HG03045 (cell line): Measurements from ENCODE around the gene L2HGDH.
A peak's percentile ranks its signal among the peaks of the same experiment; 100 is the strongest.
"Not testable (repeated sequence)": the region's sequence is repeated elsewhere in the genome, so short reads cannot be mapped to it uniquely, and the experiment has no call there.

Source experiments
- ATAC-seq: cut with Tn5 transposase; IDR thresholded peaks from one replicate; pipeline ENCODE4 v1.9.1; 2021; ENCODE audit warnings: mild to moderate bottlenecking, moderate library complexity; ENCODE audit not compliant: unreplicated experiment

Gene L2HGDH

DNA sequence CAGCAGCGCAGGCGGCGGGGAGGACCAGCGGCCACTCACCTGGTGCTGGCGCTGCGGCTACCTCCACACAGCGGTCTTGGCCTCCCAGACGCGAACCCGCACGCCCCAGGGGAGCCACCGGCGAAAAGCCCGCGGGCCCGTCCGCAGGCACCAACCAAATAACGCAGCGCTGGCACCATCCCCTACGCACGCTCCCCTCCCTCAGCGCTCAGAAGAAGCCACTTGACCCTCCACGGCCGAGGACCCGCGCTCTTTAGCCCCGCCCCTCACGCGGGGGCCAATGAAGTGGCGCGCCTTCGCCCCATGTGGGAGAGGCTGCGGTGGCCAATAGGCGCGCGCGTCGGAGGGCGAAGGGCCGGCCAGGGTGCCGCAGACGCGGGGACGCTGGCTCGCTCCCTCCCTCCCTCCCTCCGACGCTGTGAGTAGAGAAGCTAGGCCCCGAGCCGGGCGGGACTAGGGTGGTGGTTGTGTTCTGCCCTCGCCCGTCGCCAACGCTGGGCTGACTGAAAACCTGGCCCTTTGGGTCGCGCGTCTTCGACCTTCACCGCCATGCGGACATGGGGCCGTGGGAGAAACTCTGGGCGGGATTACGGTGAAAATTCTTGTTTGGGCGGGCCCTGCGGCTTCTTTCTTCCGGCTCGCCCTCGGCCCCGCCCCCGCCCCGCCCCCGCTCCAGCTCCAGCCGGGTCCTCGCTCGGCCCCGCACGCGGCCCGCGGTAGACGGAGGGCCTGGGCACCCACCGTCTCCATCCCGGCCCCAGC is at the start of gene L2HGDH, which contains the start of gene DMAC2L:
Gene L2HGDH, minus strand, starts transcription at position 258 of the 762 bp plus-strand sequence. Its CDS starts 79 bp downstream, at position 179.
Gene DMAC2L, plus strand, starts transcription at position 353 of the 762 bp plus-strand sequence. CDS start 9,164 bp downstream, outside the sequence.
- peak; percentile 95 for ATAC-seq

- ATAC-seq: no peak
Measured at GRCh38 chr14:50360851-50361250, 48.8 kb upstream of the L2HGDH start.

GRCh38 chr14:50360093-50360492 is 48.1 kb upstream of the L2HGDH start:
- ATAC-seq: no peak

GRCh38 chr14:50359631-50360030 is 47.6 kb upstream of the L2HGDH start:
- no peak for ATAC-seq

DNA sequence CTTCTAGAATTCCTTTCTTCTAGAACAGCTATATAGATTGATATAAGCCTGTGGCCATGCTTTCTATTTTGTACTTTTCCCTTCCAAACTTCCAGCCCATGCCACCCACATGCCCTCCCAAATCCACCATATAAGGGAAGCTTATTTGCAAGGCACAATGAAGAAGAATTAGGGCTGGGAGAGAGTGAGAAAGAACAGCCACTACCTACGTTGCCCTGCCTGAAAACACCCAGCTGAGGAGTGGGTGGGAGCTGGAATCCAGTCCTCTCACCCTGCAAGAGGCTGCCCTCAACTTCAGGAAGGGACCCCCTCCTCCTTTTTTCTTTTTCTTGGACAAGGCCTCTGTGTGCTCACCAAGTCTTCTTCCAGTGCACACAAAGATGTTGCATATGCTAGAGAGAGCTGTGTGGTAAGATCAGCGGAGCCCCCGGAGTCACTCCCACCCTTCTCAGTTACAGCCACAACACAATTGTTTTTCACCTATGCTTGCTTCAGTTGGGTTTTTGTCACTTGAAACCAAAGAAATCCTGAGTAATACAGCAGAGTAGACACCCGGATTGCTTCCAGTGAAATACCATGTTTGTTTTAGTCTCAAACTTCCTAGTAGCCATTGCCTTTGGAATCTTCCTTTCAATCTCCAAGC is 45.8 kb upstream of the L2HGDH start:
- ATAC-seq: no peak

DNA sequence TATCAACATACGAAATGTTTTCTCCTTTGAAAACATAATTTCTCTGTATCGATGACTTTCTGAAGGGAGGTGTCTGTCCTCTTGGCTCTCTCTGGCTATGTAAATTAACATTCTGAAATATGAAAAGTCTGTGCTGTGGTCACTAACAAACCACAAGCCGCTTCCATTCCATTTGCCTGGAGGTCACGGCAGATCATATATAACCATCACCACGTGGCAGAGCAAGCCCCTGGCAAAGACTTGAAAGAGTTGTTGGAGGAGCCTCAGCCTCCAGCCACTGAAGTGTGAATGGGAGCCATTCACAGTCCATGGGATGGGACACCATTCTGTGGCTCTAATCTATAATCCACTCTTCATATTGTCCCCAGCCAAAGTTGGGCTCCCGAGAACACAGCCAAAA is 45.1 kb upstream of the L2HGDH start:
- no peak for ATAC-seq

- not testable (repeated sequence) for ATAC-seq
Measured at GRCh38 chr14:50356283-50356682, 44.3 kb upstream of the L2HGDH start.

GRCh38 chr14:50355692-50356091 is 43.7 kb upstream of the L2HGDH start:
- no peak for ATAC-seq

DNA sequence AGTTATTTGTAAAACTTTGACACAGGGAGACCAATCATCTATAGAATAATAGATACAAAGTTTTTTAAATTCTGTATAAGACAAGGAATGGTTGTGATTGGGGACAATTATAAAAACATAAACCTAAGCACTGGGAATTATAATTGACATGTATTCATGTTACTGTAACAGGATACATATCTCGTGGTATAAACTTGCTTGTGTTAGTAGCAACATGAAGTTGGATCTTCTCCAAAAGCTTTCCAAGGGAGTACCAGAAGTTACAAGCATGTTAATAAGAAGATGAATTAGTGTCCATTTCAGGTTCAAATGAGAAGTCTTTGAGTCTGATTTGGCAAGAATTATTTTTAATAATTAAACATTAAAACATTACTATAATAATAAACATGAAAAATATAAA is 42.5 kb upstream of the L2HGDH start:
- ATAC-seq: no peak

GRCh38 chr14:50353126-50353525 is 41.1 kb upstream of the L2HGDH start:
- ATAC-seq: no peak

DNA sequence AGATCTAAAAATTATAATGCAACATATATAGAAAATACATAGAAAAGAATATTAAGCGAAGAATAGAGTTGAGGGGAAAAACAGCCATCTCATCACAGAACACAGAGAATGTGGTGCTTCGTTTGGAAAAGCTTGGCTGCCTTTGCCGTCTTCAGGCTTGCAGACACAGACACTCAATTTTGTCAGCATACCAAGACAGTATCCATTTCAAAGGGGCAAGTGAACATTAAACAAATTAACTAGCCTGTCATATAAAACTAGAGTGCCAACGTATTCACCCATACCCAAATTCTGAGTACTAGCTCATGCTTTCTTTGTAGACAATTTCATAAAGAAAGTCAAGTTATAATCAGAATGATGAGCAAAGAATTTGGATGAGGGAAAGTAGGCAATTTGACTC is 40.6 kb upstream of the L2HGDH start:
- no peak for ATAC-seq

GRCh38 chr14:50350975-50351374 is 38.9 kb upstream of the L2HGDH start:
- no peak for ATAC-seq

DNA sequence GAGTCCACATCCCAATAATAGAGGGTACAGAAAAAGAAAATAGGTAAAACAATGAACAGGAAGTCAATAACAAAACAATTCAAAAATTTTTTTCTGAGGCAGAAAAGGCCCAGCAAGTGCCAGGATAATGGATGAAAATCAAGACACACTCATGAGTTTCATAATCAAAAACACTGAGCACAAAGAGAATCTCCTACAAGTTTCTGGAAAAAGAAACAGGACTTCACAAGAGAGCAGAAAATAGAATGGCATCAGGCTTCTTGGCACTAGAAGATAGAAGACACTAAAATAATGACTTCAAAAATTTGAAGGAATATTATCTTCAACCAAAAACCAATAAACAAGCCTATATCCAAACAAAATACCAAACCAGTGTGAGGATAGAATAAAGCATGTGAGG is 36.9 kb upstream of the L2HGDH start:
- ATAC-seq: no peak

- ATAC-seq: no peak
Measured at GRCh38 chr14:50347521-50347920, 35.5 kb upstream of the L2HGDH start.

DNA sequence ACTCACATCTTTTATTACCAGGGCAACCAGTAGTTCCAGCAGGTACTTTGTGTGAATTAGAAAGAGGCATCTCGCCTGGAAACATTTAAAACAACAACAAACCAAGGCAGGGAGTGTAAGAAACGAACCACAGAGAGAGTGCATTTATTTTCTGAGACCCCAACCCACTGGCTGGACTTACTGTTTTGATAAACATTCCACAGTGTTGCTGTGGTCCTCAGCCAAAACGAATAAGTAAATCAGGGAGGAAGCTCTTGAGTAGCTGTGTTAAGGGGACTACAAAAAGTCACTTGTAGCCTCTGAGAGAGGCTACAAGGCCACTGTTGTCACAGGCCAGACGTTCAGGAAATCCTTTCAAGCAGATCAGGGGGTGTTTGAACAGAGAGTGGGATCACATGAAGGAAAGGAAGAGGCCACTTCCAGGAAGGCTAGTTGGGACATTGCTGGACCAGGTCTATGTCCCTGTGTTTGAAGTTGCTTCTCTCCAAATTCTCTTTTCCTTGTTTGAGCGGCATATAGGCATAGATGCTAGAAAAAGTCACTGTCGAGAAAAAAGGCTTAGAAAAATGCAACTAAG is 33.9 kb upstream of the L2HGDH start:
- no peak for ATAC-seq

DNA sequence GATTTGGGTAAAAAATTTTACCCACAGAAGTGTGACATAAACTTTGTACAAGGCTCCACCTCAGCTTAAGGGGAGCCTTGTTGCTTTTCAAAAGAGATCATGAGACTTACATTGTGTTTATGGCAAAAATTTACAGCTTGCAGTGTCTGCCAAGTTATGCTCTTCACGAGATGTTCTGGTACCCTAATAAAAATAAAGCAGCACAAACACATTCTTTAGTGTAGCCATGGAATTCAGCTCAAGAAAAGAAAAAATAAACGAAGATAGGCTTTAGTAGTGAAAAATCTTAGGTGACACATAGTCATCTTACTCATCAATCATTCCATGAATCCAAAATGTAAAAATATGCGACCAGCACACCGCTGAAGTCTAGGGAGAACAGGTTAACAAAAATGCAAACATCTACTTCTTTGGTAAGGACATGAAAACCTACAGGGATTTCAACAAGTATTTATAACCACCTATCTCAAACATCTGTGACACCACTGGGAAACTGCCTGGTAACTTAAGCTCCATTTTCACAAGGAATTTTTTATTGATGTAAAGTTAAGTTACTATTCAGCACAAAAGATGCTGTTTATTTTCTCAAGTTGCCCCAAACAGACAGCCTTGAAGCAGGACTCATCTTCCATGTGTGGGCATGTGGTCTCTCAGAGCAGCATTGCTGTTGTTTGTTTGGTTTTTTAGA is 33.0 kb upstream of the L2HGDH start:
- no peak for ATAC-seq

DNA sequence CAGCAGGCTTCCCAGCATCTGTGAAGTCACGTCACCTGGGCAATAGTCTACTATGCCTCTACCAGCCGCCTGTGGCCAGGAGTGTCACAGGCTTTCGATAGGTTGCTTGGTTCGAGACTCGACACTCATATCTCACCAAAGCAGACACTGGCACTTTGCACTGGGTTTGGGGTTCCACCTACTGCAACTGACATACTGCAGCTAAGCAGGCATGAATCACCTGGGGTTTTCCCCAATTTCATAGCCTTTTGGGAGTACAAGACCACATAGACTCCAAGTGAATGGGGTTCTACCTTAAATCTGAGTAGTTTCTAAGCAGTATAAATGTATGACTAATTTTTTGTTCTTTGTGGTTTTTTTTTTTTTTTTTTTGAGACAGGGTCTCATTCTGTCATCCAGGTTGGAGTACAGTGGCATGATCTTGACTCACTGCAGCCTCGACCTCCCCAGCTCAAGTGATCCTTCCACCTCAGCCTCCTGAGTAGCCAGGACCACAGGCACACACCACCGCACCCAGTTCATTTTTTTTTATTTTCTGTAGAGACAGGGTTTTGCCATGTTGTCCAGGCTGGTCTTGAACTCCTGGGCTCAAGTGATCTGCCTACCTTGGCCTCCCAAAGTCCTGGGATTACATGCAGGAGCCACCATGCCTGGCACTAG is 32.2 kb upstream of the L2HGDH start:
- ATAC-seq: peak; percentile 80

DNA sequence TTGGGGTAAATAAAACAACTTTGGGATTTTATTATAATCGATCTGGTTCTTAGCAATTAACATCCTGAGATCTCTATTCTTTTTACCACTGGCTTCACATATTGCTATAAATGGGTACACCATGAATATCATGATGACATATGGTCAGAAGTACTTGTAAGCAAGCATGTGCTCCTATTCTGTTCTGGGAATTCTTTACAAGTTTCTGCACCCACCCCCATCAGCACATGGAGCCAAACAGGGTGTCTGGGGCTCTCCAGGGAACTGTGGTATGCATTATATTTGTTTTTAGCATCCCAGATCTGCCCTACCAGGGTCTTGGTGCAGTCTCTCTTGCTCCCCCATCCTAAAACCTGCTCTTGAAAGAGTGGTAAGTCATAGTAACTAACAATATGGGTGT is 31.4 kb upstream of the L2HGDH start:
- no peak for ATAC-seq

DNA sequence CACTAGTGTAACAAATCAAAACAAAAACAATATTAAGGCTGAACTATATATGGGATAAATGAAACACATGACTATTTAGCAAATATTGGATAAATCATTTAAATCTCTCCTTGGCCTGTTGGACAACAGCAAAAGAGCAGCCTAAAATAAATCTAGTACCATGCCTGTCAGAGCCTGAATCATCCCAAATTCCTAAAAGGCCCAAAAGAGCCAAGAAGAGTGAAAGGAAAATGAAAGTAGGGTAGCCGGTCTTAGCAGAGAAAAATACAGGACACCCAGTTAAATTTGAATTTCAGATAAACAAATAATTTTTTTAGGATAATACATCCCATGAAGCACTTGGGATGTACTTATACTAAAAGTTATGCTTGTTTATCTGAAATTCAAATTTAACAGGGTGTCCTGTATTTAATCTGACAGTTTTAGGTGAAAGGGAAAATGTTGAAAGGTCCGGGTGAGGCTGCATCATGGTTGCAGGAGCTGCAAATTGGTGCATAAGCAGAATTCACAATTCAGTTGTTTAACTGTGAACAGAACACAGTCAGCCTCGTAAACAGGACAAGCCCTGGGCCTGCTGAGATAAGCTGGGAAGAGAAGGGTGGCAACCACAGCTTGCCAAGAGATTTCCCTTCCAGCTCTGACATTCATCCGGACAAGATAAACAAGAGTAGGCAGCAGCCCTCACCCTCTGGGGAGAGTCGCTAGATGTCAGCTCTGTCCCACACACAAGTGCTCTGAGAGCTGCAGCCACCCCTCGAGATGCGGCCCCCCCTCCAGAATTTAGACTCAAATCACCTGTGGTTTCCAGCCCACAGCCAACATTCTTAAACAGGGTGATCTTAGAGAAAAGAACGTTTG is 30.4 kb upstream of the L2HGDH start:
- no peak for ATAC-seq

GRCh38 chr14:50340963-50341362 is 28.9 kb upstream of the L2HGDH start:
- no peak for ATAC-seq
